Measurements from ENCODE around the gene INKA1. TPM values are rescaled to one million over a fixed set of nuclear protein-coding genes. Genes with fewer than 3 reads are reported as not detected.
"Not testable (repeated sequence)": the region's sequence is repeated elsewhere in the genome, so short reads cannot be mapped to it uniquely, and the experiment has no call there.

The INKA1 gene
- total RNA-seq, 1 donor from 2014 or later, result 2.5 TPM

DNA sequence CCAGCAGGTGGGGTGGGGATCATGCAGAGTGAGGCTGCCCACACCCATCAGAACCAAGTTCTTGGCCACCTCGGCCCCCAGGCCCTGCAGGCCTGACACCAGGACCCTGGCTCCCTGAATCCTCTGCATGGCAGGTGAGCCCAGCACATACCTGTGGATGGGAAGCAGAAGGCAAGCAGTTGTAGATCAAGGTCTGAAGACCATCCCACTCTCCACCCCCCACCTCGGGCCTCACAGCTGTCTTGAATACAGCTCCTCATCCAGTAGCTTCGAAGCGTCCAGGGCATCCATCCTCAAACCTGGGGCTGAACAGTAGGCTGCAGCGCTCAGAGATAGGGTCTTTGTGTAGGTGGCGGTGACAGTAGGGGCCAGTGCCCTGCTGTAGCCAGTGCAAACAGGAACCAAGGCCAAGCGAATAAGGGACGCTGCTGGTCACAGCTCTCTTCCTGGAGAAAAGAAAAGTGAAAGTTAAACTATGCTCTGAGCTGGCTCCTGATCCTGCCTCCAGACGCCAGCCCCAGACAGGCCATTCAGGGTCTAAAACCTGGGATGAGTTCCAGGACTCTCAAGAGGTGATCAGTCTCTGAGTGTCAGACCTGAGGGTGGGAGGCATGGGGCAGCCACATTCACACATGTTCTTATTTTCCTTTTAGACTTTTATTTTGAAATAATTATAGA is 10.6 kb downstream of the INKA1 start, which contains the start of gene UBA7:
TSS of gene UBA7 (minus strand) at position 457 of the 678 bp plus-strand sequence. CDS start at position 291, 166 bp downstream.
- H3K4me3 ChIP-seq (ENCODE audit: low read depth, low read length), result peak within 1 kb of the TSS; percentile 50
- DNase-seq (ENCODE audit: low read depth), result no peak
- TF ChIP-seq, protein P1, sequence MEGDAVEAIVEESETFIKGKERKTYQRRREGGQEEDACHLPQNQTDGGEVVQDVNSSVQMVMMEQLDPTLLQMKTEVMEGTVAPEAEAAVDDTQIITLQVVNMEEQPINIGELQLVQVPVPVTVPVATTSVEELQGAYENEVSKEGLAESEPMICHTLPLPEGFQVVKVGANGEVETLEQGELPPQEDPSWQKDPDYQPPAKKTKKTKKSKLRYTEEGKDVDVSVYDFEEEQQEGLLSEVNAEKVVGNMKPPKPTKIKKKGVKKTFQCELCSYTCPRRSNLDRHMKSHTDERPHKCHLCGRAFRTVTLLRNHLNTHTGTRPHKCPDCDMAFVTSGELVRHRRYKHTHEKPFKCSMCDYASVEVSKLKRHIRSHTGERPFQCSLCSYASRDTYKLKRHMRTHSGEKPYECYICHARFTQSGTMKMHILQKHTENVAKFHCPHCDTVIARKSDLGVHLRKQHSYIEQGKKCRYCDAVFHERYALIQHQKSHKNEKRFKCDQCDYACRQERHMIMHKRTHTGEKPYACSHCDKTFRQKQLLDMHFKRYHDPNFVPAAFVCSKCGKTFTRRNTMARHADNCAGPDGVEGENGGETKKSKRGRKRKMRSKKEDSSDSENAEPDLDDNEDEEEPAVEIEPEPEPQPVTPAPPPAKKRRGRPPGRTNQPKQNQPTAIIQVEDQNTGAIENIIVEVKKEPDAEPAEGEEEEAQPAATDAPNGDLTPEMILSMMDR (conservative IDR thresholded peaks at IDR 0.05; ENCODE audit: low read depth, low read length), result no peak

DNA sequence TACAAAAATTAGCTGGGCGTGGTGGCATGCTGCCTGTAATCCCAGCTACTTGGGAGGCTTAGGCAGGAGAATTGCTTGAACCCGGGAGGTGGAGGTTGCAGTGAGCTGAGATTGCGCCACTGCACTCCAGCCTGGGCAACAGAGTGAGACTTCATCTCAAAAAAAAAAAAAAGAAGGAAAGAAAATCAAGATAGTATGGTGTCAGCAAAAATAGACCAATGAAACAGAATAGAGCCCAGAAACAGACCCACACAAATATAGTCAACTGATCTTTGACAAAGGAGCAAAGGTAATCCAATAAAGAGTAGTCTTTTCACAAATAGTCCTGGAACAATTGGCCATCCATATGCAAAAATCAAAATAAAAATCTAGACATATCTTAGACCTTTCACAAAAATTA is 20.1 kb downstream of the INKA1 start:
- not testable (repeated sequence) for DNase-seq (ENCODE audit: low read depth); H3K4me3 ChIP-seq (ENCODE audit: low read depth, low read length)

DNA sequence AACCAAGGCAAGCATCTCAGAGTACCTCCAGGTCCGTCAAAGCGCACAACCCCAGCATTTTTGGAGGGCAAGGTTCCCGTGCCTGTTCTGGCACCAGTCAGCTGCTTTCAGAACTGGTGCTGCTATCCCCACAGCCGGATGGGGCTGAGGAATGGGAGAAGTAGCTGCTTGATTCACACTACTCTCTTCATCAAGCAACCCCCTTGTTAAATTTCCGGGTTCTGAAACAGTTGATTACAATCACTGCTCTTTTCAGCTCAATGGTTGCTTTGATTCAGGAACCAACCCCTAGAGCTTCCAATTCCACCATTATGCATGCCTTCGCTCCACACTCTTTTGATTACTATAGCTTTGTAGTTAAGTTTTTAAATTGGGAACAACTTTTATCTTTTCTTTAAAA is 23.0 kb downstream of the INKA1 start:
- no peak for DNase-seq (ENCODE audit: low read depth)
- no peak overlapping the region for H3K4me3 ChIP-seq (ENCODE audit: low read depth, low read length)
- TF ChIP-seq, protein P1 (conservative IDR thresholded peaks at IDR 0.05; ENCODE audit: low read depth, low read length), result no peak

DNA sequence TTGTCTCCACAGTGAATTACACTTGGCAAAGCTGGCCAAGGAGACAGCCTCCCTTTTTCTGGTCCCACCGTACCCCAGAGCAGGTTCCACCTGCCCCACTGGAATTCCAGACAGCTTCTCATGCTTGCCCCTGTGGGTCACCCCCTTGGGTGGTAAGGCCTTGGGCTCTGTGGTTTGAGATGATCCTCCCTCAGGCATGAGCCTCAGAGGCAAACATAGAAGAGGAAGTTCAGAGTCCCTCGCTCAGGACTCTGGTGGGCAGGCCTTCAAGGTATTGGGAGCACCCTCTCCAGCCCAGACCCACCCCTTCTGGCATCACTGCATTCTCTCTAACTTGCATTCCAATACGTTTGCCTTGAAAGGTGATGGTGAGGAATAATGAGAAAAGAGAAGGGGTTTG is 28.3 kb downstream of the INKA1 start:
- TF ChIP-seq, protein P1 (conservative IDR thresholded peaks at IDR 0.05; ENCODE audit: low read depth, low read length), result no peak
- no peak overlapping the region for H3K4me3 ChIP-seq (ENCODE audit: low read depth, low read length)
- no peak for DNase-seq (ENCODE audit: low read depth)

DNA sequence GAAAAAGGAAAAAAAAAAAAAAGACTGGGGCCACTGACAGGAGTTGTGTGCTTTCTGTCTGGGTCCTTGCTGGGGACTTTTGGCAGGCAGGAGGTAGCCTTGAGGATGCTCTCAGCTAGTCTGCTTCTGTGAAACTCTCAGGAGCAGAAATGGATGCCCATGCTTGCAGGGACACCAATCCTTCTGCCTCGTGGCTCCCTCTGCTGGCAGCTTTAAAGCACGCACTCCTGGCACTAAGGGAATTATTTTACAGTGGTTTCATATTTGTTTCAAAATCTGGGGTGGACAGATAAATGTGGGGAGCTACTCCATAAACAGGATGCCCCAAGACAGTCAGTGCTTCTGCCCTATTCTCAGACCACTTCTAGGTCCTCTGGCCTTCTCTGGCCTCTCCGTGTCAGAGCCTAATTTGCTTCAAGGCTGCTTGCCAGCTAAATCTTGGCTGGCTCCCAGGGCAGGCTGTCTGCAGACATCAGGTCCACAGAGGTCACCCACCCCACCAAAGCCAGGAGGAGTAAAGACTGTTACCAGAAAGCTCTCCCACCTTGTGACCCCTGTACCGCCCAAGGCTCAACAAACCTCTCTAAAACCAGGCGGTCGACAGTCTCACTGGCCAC is 36.2 kb downstream of the INKA1 start:
- H3K4me3 ChIP-seq (ENCODE audit: low read depth, low read length), result no peak overlapping the region
- TF ChIP-seq, protein P1 (conservative IDR thresholded peaks at IDR 0.05; ENCODE audit: low read depth, low read length), result peak; percentile 92
- DNase-seq (ENCODE audit: low read depth), result no peak

DNA sequence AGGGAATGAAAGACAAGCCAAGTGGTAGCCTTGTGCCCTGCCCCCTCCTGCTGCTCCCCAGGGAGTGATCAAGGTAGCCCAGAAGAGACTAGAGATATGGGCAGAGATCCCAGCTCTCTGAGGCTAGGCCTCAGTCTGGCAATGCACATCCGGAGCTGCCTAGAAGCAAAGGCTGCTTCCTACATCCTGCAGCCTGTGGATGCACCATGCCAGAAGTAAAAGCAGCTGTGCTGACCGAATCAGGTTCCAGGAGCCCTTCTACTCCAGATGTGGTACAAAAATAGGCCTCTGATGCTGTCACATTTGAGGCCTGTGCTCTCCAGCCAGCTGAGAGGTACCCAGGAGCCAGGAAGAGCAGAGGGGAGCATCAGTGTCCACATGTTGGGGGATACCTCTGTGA is 37.3 kb downstream of the INKA1 start:
- H3K4me3 ChIP-seq (ENCODE audit: low read depth, low read length), result no peak overlapping the region
- no peak for DNase-seq (ENCODE audit: low read depth)
- TF ChIP-seq, protein P1 (conservative IDR thresholded peaks at IDR 0.05; ENCODE audit: low read depth, low read length), result no peak

DNA sequence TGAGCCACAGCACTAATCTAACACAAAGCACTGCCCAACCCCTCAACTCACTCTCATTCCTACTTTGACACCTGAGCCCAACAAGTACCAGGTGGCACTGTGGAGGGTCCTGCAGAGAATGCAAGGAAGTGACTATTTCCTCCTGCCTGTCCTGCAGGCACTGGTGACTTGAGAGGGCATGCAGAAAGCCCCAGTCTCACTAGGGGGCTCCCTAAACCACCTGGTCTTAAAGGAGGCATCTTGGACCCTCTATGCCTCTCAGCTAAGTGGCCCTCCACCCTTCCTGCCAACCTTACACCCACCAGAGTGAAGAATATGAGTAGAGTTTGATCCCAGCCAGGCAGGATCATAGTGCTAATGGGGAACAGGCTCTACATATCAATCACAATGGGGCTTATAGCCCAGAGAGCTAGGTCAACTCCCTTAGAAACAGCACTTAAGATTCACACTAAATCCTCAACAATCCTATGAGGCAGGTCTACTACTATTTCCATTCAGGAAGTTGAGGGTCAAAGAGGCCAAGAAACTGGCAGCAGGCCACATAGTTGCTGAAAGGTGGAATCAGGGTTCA is 38.1 kb downstream of the INKA1 start:
- TF ChIP-seq, protein P1 (conservative IDR thresholded peaks at IDR 0.05; ENCODE audit: low read depth, low read length), result peak; percentile 62
- no peak overlapping the region for H3K4me3 ChIP-seq (ENCODE audit: low read depth, low read length)
- DNase-seq (ENCODE audit: low read depth), result no peak

Measured in epithelial cell of proximal tubule (primary cell).